HG03342 (cell line): ENCODE results near the gene AK6.
"Not testable (repeated sequence)": the region's sequence is repeated elsewhere in the genome, so short reads cannot be mapped to it uniquely, and the experiment has no call there.

ENCODE experiments used
- ATAC-seq: cut with Tn5 transposase; IDR thresholded peaks from one replicate; pipeline ENCODE4 v1.9.1; 2021; ENCODE audit warnings: mild to moderate bottlenecking, moderate library complexity; ENCODE audit not compliant: unreplicated experiment

The AK6 gene

GRCh38 chr5:69369340-69370121 is at the start of gene AK6, which contains the start of the genes RAD17 and TAF9:
Gene AK6, minus strand, starts transcription at chr5:69369520. Its CDS starts 30 bp downstream, at chr5:69369490.
Gene RAD17, plus strand, starts transcription at chr5:69369818. Its CDS starts 2,391 bp downstream, at chr5:69372209.
Gene TAF9, minus strand, starts transcription at chr5:69369520. Its CDS starts 3,783 bp downstream, at chr5:69365737.
- peak; percentile 88 for ATAC-seq

GRCh38 chr5:69418554-69418953 is 49.2 kb upstream of the AK6 start:
- ATAC-seq: no peak

- no peak for ATAC-seq
Observed at GRCh38 chr5:69416699-69417098, 47.4 kb upstream of the AK6 start.

- ATAC-seq: no peak
Observed at GRCh38 chr5:69416180-69416579, 46.9 kb upstream of the AK6 start.

- no peak for ATAC-seq
Observed at GRCh38 chr5:69415584-69415958, 46.3 kb upstream of the AK6 start.

GRCh38 chr5:69414885-69415583 is 45.7 kb upstream of the AK6 start, which contains the start of gene MARVELD2:
Gene MARVELD2, plus strand, starts transcription at chr5:69415116. Its CDS starts 4,270 bp downstream, at chr5:69419386.
- peak; percentile 60 for ATAC-seq

- ATAC-seq: no peak
Observed at GRCh38 chr5:69404659-69405330, 35.5 kb upstream of the AK6 start.

GRCh38 chr5:69378376-69378775 is 9.1 kb upstream of the AK6 start:
- ATAC-seq: no peak

- peak; percentile 77 for ATAC-seq
Observed at GRCh38 chr5:69374911-69375446, 5.7 kb upstream of the AK6 start.

GRCh38 chr5:69372394-69372793 is 3.1 kb upstream of the AK6 start:
- no peak for ATAC-seq

- not testable (repeated sequence) for ATAC-seq
Observed at GRCh38 chr5:69370335-69370734, 1.0 kb upstream of the AK6 start.

GRCh38 chr5:69368458-69369339 is 621 bp downstream of the AK6 start:
- no peak for ATAC-seq

- no peak for ATAC-seq
Observed at GRCh38 chr5:69367697-69368279, 1.5 kb downstream of the AK6 start.

- ATAC-seq: no peak
Observed at GRCh38 chr5:69364850-69365249, 4.5 kb downstream of the AK6 start.

- no peak for ATAC-seq
Observed at GRCh38 chr5:69364414-69364813, 4.9 kb downstream of the AK6 start.

- ATAC-seq: no peak
Observed at GRCh38 chr5:69360442-69360841, 8.9 kb downstream of the AK6 start.

GRCh38 chr5:69359699-69360098 is 9.6 kb downstream of the AK6 start:
- ATAC-seq: no peak

GRCh38 chr5:69350664-69351063 is 18.7 kb downstream of the AK6 start:
- ATAC-seq: no peak

- ATAC-seq: no peak
Observed at GRCh38 chr5:69343083-69343482, 26.2 kb downstream of the AK6 start.
